ENCODE results near the gene BLM.

DNA sequence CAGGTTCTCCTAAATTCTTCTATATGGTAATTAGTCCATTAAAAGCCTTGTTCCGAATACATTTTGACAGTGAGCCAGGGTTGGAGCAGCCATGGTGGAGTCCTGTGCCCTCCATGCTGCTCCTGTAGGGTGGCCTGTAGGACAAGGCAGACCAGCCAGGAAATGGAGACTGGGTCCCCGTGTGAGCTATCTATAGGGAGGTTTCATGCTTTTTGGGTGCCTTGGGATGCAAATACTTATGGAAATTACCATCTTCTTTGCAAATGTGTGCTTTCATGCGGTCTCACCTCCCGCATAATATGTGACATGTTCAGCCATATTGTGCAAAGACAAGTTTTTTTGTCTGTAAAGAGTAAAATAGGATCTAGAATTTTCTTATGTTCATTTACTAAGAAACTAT, 93.2 kb downstream of the BLM start:
- TF ChIP-seq EZH2 (IDR thresholded peaks at IDR 0.05; ENCODE audit: insufficient read depth, poor library complexity, severe bottlenecking) (no peak), EZH2phosphoT487 (IDR thresholded peaks at IDR 0.05; ENCODE audit: insufficient read depth, low read depth) (no peak)

Data from GM23248 (cell line).